Ishikawa (cell line): Measurements from ENCODE around the gene GSDMA.

Experiments
- CEBPB ChIP-seq: IDR thresholded peaks from 2 replicates; pipeline ENCODE4 v1.6.1; 2012
- CREB1 ChIP-seq: IDR thresholded peaks from 2 replicates; pipeline ENCODE4 v1.6.1; 2012; ENCODE audit warnings: low read depth
- EGR1 ChIP-seq: IDR thresholded peaks from 2 replicates; pipeline ENCODE4 v1.6.1; 2012
- EP300 ChIP-seq: IDR thresholded peaks from 2 replicates; pipeline ENCODE4 v1.6.1; 2012; ENCODE audit warnings: borderline replicate concordance
- FOXM1 ChIP-seq: IDR thresholded peaks from 2 replicates; pipeline ENCODE4 v1.6.1; 2012; ENCODE audit warnings: low read depth, borderline replicate concordance
- RAD21 ChIP-seq: IDR thresholded peaks from 2 replicates; pipeline ENCODE4 v1.6.1; 2012; ENCODE audit warnings: low read depth
- TAF1 ChIP-seq: IDR thresholded peaks from 2 replicates; pipeline ENCODE4 v1.6.1; 2012; ENCODE audit warnings: low read depth, mild to moderate bottlenecking
- TEAD4 ChIP-seq: IDR thresholded peaks from 2 replicates; pipeline ENCODE4 v1.6.1; 2012
- YY1 ChIP-seq: IDR thresholded peaks from 2 replicates; pipeline ENCODE4 v1.6.1; 2012; ENCODE audit warnings: low read depth
- ZBTB7A ChIP-seq: IDR thresholded peaks from 2 replicates; pipeline ENCODE4 v1.6.1; 2012; ENCODE audit warnings: low read depth
- TF ChIP-seq, protein P1 (sequence below): IDR thresholded peaks from 2 replicates; pipeline ENCODE4 v1.6.1; 2012; ENCODE audit warnings: low read depth, mild to moderate bottlenecking
- TF ChIP-seq, protein P2 (sequence below): IDR thresholded peaks from 2 replicates; pipeline ENCODE4 v1.6.1; 2012
- TF ChIP-seq, protein P3 (sequence below): IDR thresholded peaks from 2 replicates; pipeline ENCODE4 v1.6.1; 2012

- TF ChIP-seq EP300 = no peak
- no peak for TF ChIP-seq EGR1
- TF ChIP-seq, protein P1, sequence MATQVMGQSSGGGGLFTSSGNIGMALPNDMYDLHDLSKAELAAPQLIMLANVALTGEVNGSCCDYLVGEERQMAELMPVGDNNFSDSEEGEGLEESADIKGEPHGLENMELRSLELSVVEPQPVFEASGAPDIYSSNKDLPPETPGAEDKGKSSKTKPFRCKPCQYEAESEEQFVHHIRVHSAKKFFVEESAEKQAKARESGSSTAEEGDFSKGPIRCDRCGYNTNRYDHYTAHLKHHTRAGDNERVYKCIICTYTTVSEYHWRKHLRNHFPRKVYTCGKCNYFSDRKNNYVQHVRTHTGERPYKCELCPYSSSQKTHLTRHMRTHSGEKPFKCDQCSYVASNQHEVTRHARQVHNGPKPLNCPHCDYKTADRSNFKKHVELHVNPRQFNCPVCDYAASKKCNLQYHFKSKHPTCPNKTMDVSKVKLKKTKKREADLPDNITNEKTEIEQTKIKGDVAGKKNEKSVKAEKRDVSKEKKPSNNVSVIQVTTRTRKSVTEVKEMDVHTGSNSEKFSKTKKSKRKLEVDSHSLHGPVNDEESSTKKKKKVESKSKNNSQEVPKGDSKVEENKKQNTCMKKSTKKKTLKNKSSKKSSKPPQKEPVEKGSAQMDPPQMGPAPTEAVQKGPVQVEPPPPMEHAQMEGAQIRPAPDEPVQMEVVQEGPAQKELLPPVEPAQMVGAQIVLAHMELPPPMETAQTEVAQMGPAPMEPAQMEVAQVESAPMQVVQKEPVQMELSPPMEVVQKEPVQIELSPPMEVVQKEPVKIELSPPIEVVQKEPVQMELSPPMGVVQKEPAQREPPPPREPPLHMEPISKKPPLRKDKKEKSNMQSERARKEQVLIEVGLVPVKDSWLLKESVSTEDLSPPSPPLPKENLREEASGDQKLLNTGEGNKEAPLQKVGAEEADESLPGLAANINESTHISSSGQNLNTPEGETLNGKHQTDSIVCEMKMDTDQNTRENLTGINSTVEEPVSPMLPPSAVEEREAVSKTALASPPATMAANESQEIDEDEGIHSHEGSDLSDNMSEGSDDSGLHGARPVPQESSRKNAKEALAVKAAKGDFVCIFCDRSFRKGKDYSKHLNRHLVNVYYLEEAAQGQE = no peak
- no peak for TF ChIP-seq TAF1
- TF ChIP-seq CEBPB = no peak
- no peak for TF ChIP-seq TEAD4
- no peak for TF ChIP-seq YY1
- TF ChIP-seq CREB1 = no peak
- no peak for TF ChIP-seq ZBTB7A
- no peak for TF ChIP-seq RAD21
- no peak for TF ChIP-seq FOXM1
- TF ChIP-seq, protein P2, sequence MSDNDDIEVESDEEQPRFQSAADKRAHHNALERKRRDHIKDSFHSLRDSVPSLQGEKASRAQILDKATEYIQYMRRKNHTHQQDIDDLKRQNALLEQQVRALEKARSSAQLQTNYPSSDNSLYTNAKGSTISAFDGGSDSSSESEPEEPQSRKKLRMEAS = no peak
- TF ChIP-seq, protein P3, sequence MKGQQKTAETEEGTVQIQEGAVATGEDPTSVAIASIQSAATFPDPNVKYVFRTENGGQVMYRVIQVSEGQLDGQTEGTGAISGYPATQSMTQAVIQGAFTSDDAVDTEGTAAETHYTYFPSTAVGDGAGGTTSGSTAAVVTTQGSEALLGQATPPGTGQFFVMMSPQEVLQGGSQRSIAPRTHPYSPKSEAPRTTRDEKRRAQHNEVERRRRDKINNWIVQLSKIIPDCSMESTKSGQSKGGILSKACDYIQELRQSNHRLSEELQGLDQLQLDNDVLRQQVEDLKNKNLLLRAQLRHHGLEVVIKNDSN = no peak
These were observed 33.8 kb upstream of the GSDMA start for GRCh38 chr17:39928858-39929645.
